Measurements from ENCODE around the gene PHKG2.

The PHKG2 gene

GRCh38 chr16:30768583-30769181 is 20.5 kb downstream of the PHKG2 start:
- Histone ChIP-seq H3K4me1 (ENCODE audit: control insufficient read depth, insufficient read depth, low read length) (peaks cover 4% of the 10 kb centered on the region), H3K4me2 (ENCODE audit: low read length) (no peak overlapping the region), H3K4me3 (ENCODE audit: low read length) (no peak overlapping the region), H3K36me3 (ENCODE audit: insufficient read depth, low read length) (peaks cover 91% of the 10 kb centered on the region), H3K9ac (ENCODE audit: low read depth, low read length) (no peak overlapping the region), H3K9me3 (replicated peaks; ENCODE audit: low read length) (no peaks in the 10 kb centered on the region), H3K27me3 (ENCODE audit: control insufficient read depth, insufficient read depth, low read length) (no peaks in the 10 kb centered on the region)

GRCh38 chr16:30769379-30770089 is 21.3 kb downstream of the PHKG2 start:
- Histone ChIP-seq H3K9me3 (replicated peaks; ENCODE audit: low read length) (no peaks in the 10 kb centered on the region), H3K36me3 (ENCODE audit: insufficient read depth, low read length) (peaks cover 88% of the 10 kb centered on the region), H3K27me3 (ENCODE audit: control insufficient read depth, insufficient read depth, low read length) (no peaks in the 10 kb centered on the region), H3K4me3 (ENCODE audit: low read length) (no peak overlapping the region), H3K4me1 (ENCODE audit: control insufficient read depth, insufficient read depth, low read length) (peaks cover 3% of the 10 kb centered on the region), H3K4me2 (ENCODE audit: low read length) (no peak overlapping the region), H3K9ac (ENCODE audit: low read depth, low read length) (no peak overlapping the region)

- Histone ChIP-seq H3K27me3 (ENCODE audit: control insufficient read depth, insufficient read depth, low read length) (no peaks in the 10 kb centered on the region), H3K36me3 (ENCODE audit: insufficient read depth, low read length) (peaks cover 66% of the 10 kb centered on the region), H3K9ac (ENCODE audit: low read depth, low read length) (no peak overlapping the region), H3K9me3 (replicated peaks; ENCODE audit: low read length) (no peaks in the 10 kb centered on the region), H3K4me3 (ENCODE audit: low read length) (no peak overlapping the region), H3K4me1 (ENCODE audit: control insufficient read depth, insufficient read depth, low read length) (peaks cover 19% of the 10 kb centered on the region), H3K4me2 (ENCODE audit: low read length) (no peak overlapping the region)
These were observed 23.5 kb downstream of the PHKG2 start for GRCh38 chr16:30771726-30772125.

DNA sequence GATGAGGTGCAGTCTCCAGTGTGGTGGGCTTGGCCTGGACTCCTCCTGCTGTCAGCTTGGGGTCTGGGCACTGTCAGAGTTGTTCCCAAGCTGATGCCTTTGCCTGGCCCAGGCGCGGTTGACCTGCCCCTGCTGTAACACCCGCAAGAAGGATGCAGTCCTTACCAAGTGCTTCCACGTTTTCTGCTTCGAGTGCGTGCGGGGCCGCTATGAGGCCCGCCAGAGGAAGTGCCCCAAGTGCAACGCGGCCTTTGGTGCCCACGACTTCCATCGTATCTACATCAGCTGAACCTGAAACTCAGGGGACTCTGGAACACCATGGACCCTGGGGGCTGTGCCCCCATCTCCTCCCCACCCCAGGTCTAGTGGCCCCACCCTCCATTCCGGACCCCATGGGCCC is 25.6 kb downstream of the PHKG2 start:
- H3K4me3 ChIP-seq (ENCODE audit: low read length): no peak overlapping the region

GRCh38 chr16:30774367-30775130 is 26.3 kb downstream of the PHKG2 start:
- Histone ChIP-seq H3K9me3 (replicated peaks; ENCODE audit: low read length) (no peaks in the 10 kb centered on the region), H3K9ac (ENCODE audit: low read depth, low read length) (peak overlapping the region; percentile 87), H3K4me1 (ENCODE audit: control insufficient read depth, insufficient read depth, low read length) (peaks cover 23% of the 10 kb centered on the region), H3K4me3 (ENCODE audit: low read length) (peak overlapping the region; percentile 77), H3K36me3 (ENCODE audit: insufficient read depth, low read length) (peaks cover 40% of the 10 kb centered on the region), H3K27me3 (ENCODE audit: control insufficient read depth, insufficient read depth, low read length) (no peaks in the 10 kb centered on the region), H3K4me2 (ENCODE audit: low read length) (peak overlapping the region; percentile 92)

More for the DNA sequence above, 25.6 kb downstream of the PHKG2 start:
- H3K36me3 ChIP-seq (ENCODE audit: insufficient read depth, low read length): peaks cover 47% of the 10 kb centered on the region
- H3K9ac ChIP-seq (ENCODE audit: low read depth, low read length): no peak overlapping the region
- no peaks in the 10 kb centered on the region for H3K27me3 ChIP-seq (ENCODE audit: control insufficient read depth, insufficient read depth, low read length)
- peaks cover 23% of the 10 kb centered on the region for H3K4me1 ChIP-seq (ENCODE audit: control insufficient read depth, insufficient read depth, low read length)
- no peaks in the 10 kb centered on the region for H3K9me3 ChIP-seq (replicated peaks; ENCODE audit: low read length)
- no peak overlapping the region for H3K4me2 ChIP-seq (ENCODE audit: low read length)

- Histone ChIP-seq H3K27me3 (ENCODE audit: control insufficient read depth, insufficient read depth, low read length) (no peaks in the 10 kb centered on the region), H3K9me3 (replicated peaks; ENCODE audit: low read length) (no peaks in the 10 kb centered on the region), H3K4me2 (ENCODE audit: low read length) (peak overlapping the region; percentile 92), H3K9ac (ENCODE audit: low read depth, low read length) (peak overlapping the region; percentile 87), H3K4me3 (ENCODE audit: low read length) (peak overlapping the region; percentile 77), H3K4me1 (ENCODE audit: control insufficient read depth, insufficient read depth, low read length) (peaks cover 23% of the 10 kb centered on the region), H3K36me3 (ENCODE audit: insufficient read depth, low read length) (peaks cover 41% of the 10 kb centered on the region)
These were observed 26.8 kb downstream of the PHKG2 start for GRCh38 chr16:30775131-30775391.

DNA sequence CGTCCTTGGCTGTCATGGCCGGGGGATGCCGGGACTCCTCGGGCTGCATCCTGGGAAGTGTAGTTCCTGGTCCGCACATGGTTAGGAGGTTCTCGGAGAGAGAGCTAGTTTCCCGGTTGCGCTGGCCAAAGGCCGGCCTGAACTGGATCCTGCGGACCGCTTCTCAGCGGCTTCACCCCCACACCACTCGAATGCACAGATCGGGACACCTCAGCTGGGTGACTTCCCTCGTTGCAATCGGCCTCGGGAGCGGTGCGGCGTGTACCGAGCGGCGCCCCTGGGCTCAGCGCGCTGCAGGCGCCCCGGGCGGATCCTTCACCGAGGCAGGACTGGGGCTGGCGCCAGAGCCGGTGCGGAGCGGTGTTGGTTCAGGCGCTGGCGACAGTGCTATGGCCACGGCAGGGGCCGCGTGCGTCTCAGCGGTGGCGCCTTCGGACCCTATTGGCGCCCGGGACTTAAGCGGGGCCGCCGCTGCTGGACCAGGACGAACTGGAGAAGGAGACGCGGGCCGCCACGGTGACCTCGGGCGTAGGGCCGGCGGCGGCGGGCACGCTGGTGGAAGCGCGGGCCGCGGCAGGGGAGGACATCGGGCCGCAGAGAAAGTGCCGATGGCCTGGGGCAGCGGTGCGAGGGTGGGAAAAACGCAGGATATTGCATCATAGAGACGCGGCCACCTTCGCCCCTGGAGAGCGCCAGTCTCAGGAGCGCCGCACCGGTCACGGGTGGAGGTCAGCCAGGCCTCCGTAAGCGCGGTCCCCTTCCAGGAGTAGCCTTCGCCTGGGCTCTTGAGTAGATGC is 27.4 kb downstream of the PHKG2 start:
- no peaks in the 10 kb centered on the region for H3K9me3 ChIP-seq (replicated peaks; ENCODE audit: low read length)
- peaks cover 23% of the 10 kb centered on the region for H3K4me1 ChIP-seq (ENCODE audit: control insufficient read depth, insufficient read depth, low read length)
- peak overlapping the region; percentile 92 for H3K4me2 ChIP-seq (ENCODE audit: low read length)
- no peaks in the 10 kb centered on the region for H3K27me3 ChIP-seq (ENCODE audit: control insufficient read depth, insufficient read depth, low read length)
- H3K9ac ChIP-seq (ENCODE audit: low read depth, low read length): peak overlapping the region; percentile 87
- H3K36me3 ChIP-seq (ENCODE audit: insufficient read depth, low read length): peaks cover 38% of the 10 kb centered on the region
- peak overlapping the region; percentile 77 for H3K4me3 ChIP-seq (ENCODE audit: low read length)

- H3K4me2 ChIP-seq (ENCODE audit: low read length): no peak overlapping the region
- H3K9ac ChIP-seq (ENCODE audit: low read depth, low read length): no peak overlapping the region
- no peaks in the 10 kb centered on the region for H3K9me3 ChIP-seq (replicated peaks; ENCODE audit: low read length)
- H3K4me1 ChIP-seq (ENCODE audit: control insufficient read depth, insufficient read depth, low read length): peaks cover 23% of the 10 kb centered on the region
- no peaks in the 10 kb centered on the region for H3K27me3 ChIP-seq (ENCODE audit: control insufficient read depth, insufficient read depth, low read length)
- peaks cover 35% of the 10 kb centered on the region for H3K36me3 ChIP-seq (ENCODE audit: insufficient read depth, low read length)
- no peak overlapping the region for H3K4me3 ChIP-seq (ENCODE audit: low read length)
These were observed 29.5 kb downstream of the PHKG2 start for GRCh38 chr16:30777591-30778297.

GRCh38 chr16:30778549-30779244 is 30.5 kb downstream of the PHKG2 start:
- H3K4me3 ChIP-seq (ENCODE audit: low read length): no peak overlapping the region

DNA sequence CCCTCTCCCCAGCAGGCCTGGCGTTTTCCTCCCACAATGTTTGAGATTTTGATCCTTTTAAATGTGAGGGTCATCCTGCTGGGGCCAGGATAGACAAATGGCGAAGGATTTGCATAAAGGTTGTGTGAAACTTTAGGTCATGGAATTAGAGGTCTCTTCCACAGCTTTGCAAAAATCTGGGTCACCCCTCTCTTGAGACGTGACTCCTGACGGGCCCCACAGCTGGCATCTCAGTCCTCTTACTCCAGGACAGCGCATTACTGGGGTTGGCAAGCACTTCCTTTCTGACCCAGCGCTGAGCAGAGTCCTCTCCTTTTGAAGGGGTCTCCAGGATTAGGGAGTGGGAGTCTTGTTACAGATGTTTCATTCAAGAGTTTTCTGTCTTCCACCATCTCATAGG is 31.4 kb downstream of the PHKG2 start:
- peaks cover 19% of the 10 kb centered on the region for H3K4me1 ChIP-seq (ENCODE audit: control insufficient read depth, insufficient read depth, low read length)
- peaks cover 29% of the 10 kb centered on the region for H3K36me3 ChIP-seq (ENCODE audit: insufficient read depth, low read length)
- H3K4me3 ChIP-seq (ENCODE audit: low read length): no peak overlapping the region
- no peak overlapping the region for H3K9ac ChIP-seq (ENCODE audit: low read depth, low read length)
- H3K4me2 ChIP-seq (ENCODE audit: low read length): no peak overlapping the region
- no peaks in the 10 kb centered on the region for H3K9me3 ChIP-seq (replicated peaks; ENCODE audit: low read length)
- H3K27me3 ChIP-seq (ENCODE audit: control insufficient read depth, insufficient read depth, low read length): no peaks in the 10 kb centered on the region

More at GRCh38 chr16:30778549-30779244, 30.5 kb downstream of the PHKG2 start:
- no peaks in the 10 kb centered on the region for H3K27me3 ChIP-seq (ENCODE audit: control insufficient read depth, insufficient read depth, low read length)
- H3K36me3 ChIP-seq (ENCODE audit: insufficient read depth, low read length): peaks cover 33% of the 10 kb centered on the region
- no peak overlapping the region for H3K9ac ChIP-seq (ENCODE audit: low read depth, low read length)
- H3K4me2 ChIP-seq (ENCODE audit: low read length): no peak overlapping the region
- peaks cover 23% of the 10 kb centered on the region for H3K4me1 ChIP-seq (ENCODE audit: control insufficient read depth, insufficient read depth, low read length)
- no peaks in the 10 kb centered on the region for H3K9me3 ChIP-seq (replicated peaks; ENCODE audit: low read length)
